LoVo (cell line): ENCODE data around the gene CEP95.
"Not testable (repeated sequence)": the region's sequence is repeated elsewhere in the genome, so short reads cannot be mapped to it uniquely, and the experiment has no call there.

ENCODE experiments used
- DNase-seq: peaks from one replicate; pipeline ENCODE4 v3.0.0-alpha.2; 2016; ENCODE audit warnings: low spot score

The CEP95 gene

GRCh38 chr17:64506576-64507412 lies at the start of gene CEP95:
CEP95 (plus strand) TSS chr17:64506977; CDS start chr17:64507098, 121 bp downstream.
- peak; percentile 99 for DNase-seq

GRCh38 chr17:64457156-64457555 lies 49.6 kb upstream of the CEP95 start:
- no peak for DNase-seq

- DNase-seq: no peak
These were observed 48.0 kb upstream of the CEP95 start for GRCh38 chr17:64458756-64459155.

GRCh38 chr17:64459284-64459747 lies 47.5 kb upstream of the CEP95 start:
- DNase-seq: peak; percentile 63

- DNase-seq: not testable (repeated sequence)
These were observed 47.0 kb upstream of the CEP95 start for GRCh38 chr17:64459818-64460217.

GRCh38 chr17:64460955-64461354 lies 45.8 kb upstream of the CEP95 start:
- DNase-seq: no peak

- no peak for DNase-seq
These were observed 45.0 kb upstream of the CEP95 start for GRCh38 chr17:64461788-64462187.

GRCh38 chr17:64466019-64466735 lies 40.6 kb upstream of the CEP95 start:
- no peak for DNase-seq

- DNase-seq: not testable (repeated sequence)
These were observed 39.9 kb upstream of the CEP95 start for GRCh38 chr17:64466834-64467233.

GRCh38 chr17:64470625-64471024 lies 36.2 kb upstream of the CEP95 start:
- no peak for DNase-seq

GRCh38 chr17:64471440-64471839 lies 35.3 kb upstream of the CEP95 start:
- no peak for DNase-seq

- DNase-seq: no peak
These were observed 34.2 kb upstream of the CEP95 start for GRCh38 chr17:64472564-64472963.

- no peak for DNase-seq
These were observed 28.9 kb upstream of the CEP95 start for GRCh38 chr17:64477849-64478248.

GRCh38 chr17:64480951-64481350 lies 25.8 kb upstream of the CEP95 start:
- no peak for DNase-seq

GRCh38 chr17:64484380-64484779 lies 22.4 kb upstream of the CEP95 start:
- no peak for DNase-seq

GRCh38 chr17:64488301-64488700 lies 18.5 kb upstream of the CEP95 start:
- no peak for DNase-seq

GRCh38 chr17:64491034-64491860 lies 15.5 kb upstream of the CEP95 start:
- peak; percentile 24 for DNase-seq

- DNase-seq: no peak
These were observed 14.8 kb upstream of the CEP95 start for GRCh38 chr17:64491994-64492393.

GRCh38 chr17:64492481-64493109 lies 14.2 kb upstream of the CEP95 start:
- peak; percentile 8 for DNase-seq

- no peak for DNase-seq
These were observed 12.7 kb upstream of the CEP95 start for GRCh38 chr17:64494121-64494520.

- DNase-seq: not testable (repeated sequence)
These were observed 11.5 kb upstream of the CEP95 start for GRCh38 chr17:64495300-64495699.

GRCh38 chr17:64496348-64496785 lies 10.4 kb upstream of the CEP95 start:
- no peak for DNase-seq
